ENCODE results near the gene WFDC9.
"Not testable (repeated sequence)": the region's sequence is repeated elsewhere in the genome, so short reads cannot be mapped to it uniquely, and the experiment has no call there.

- not testable (repeated sequence) for TF ChIP-seq CTCF (IDR thresholded peaks at IDR 0.05; ENCODE audit: insufficient read depth, low read length); POLR2AphosphoS5 (IDR thresholded peaks at IDR 0.05; ENCODE audit: low read depth); GABPA (IDR thresholded peaks at IDR 0.05; ENCODE audit: low read depth)
- TF ChIP-seq, protein P1, sequence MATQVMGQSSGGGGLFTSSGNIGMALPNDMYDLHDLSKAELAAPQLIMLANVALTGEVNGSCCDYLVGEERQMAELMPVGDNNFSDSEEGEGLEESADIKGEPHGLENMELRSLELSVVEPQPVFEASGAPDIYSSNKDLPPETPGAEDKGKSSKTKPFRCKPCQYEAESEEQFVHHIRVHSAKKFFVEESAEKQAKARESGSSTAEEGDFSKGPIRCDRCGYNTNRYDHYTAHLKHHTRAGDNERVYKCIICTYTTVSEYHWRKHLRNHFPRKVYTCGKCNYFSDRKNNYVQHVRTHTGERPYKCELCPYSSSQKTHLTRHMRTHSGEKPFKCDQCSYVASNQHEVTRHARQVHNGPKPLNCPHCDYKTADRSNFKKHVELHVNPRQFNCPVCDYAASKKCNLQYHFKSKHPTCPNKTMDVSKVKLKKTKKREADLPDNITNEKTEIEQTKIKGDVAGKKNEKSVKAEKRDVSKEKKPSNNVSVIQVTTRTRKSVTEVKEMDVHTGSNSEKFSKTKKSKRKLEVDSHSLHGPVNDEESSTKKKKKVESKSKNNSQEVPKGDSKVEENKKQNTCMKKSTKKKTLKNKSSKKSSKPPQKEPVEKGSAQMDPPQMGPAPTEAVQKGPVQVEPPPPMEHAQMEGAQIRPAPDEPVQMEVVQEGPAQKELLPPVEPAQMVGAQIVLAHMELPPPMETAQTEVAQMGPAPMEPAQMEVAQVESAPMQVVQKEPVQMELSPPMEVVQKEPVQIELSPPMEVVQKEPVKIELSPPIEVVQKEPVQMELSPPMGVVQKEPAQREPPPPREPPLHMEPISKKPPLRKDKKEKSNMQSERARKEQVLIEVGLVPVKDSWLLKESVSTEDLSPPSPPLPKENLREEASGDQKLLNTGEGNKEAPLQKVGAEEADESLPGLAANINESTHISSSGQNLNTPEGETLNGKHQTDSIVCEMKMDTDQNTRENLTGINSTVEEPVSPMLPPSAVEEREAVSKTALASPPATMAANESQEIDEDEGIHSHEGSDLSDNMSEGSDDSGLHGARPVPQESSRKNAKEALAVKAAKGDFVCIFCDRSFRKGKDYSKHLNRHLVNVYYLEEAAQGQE (IDR thresholded peaks at IDR 0.05; ENCODE audit: insufficient replicate concordance, low read depth): not testable (repeated sequence)
Measured at GRCh38 chr20:45645869-45646268, 14.8 kb upstream of the WFDC9 start.
